SU-DHL-6 (cell line): ENCODE results near the gene TFIP11.
A peak's percentile ranks its signal among the peaks of the same experiment; 100 is the strongest.

Experiments
- H2AFZ ChIP-seq: fragments of 200-600 bp; sonication (generic); 2 replicates; pipeline ENCODE4 v1.6.1; 2014; ENCODE audit warnings: low read depth, mild to moderate bottlenecking, moderate library complexity, mixed read lengths, antibody characterized with exemption, low read length; ENCODE audit not compliant: severe bottlenecking
- H3F3A ChIP-seq: fragments of 200-600 bp; shearing (Covaris generic); 2 replicates; pipeline ENCODE4 v1.6.0; 2016; ENCODE audit warnings: antibody characterized with exemption, mild to moderate bottlenecking; ENCODE audit not compliant: insufficient read depth
- H3K27ac ChIP-seq: fragments of 200-600 bp; sonication (generic); 2 replicates; pipeline ENCODE4 v1.5.1; 2016; ENCODE audit warnings: low read depth, mild to moderate bottlenecking, low read length, moderate library complexity, mixed read lengths
- H3K27me3 ChIP-seq: fragments of 200-600 bp; sonication (generic), shearing (Covaris generic); 2 replicates; pipeline ENCODE4 v1.6.0; 2014; ENCODE audit warnings: mild to moderate bottlenecking, low read length
- H3K36me3 ChIP-seq: fragments of 200-600 bp; sonication (generic); 2 replicates; pipeline ENCODE4 v1.6.1; 2014; ENCODE audit warnings: mild to moderate bottlenecking, low read length, mixed read lengths
- H3K4me2 ChIP-seq: fragments of 300-600, 200-600 bp; shearing (Covaris generic), sonication (generic); 2 replicates; pipeline ENCODE4 v1.6.0; 2014; ENCODE audit warnings: low read length, low read depth, mild to moderate bottlenecking; ENCODE audit not compliant: poor library complexity, severe bottlenecking
- H3K4me3 ChIP-seq: fragments of 200-600 bp; sonication (generic); 2 replicates; pipeline ENCODE4 v1.5.1; 2014; ENCODE audit warnings: antibody characterized with exemption, low read length, mild to moderate bottlenecking, mixed read lengths; ENCODE audit not compliant: insufficient read depth, poor library complexity, severe bottlenecking
- H3K79me2 ChIP-seq: fragments of 200-600 bp; sonication (generic); 2 replicates; pipeline ENCODE4 v1.6.1; 2014; ENCODE audit warnings: mild to moderate bottlenecking, low read length, moderate library complexity; ENCODE audit not compliant: insufficient read depth
- H3K9ac ChIP-seq: fragments of 200-600 bp; sonication (generic); 2 replicates; pipeline ENCODE4 v1.7.0; 2014; ENCODE audit warnings: mild to moderate bottlenecking, low read length
- H3K9me2 ChIP-seq: fragments of 200-600 bp; sonication (generic); replicated peaks from 2 replicates; pipeline ENCODE4 v1.6.1; 2014; ENCODE audit warnings: low read length; ENCODE audit not compliant: insufficient read depth
- H3K9me3 ChIP-seq: fragments of 200-600 bp; sonication (generic); 2 replicates; pipeline ENCODE4 v1.6.1; 2014; ENCODE audit warnings: low read length, mixed read lengths; ENCODE audit not compliant: insufficient read depth
- H4K20me1 ChIP-seq: fragments of 200-600 bp; sonication (generic); 2 replicates; pipeline ENCODE4 v1.6.1; 2014; ENCODE audit warnings: low read depth, mild to moderate bottlenecking, antibody characterized with exemption, low read length, moderate library complexity, mixed read lengths
- CTCF ChIP-seq: fragments of 200-600 bp; sonication (generic); IDR thresholded peaks from one replicate; pipeline ENCODE4 v1.5.1; 2017; ENCODE audit warnings: antibody characterized with exemption, mild to moderate bottlenecking, low read length, moderate library complexity; ENCODE audit not compliant: insufficient read depth, poor library complexity, severe bottlenecking
- EZH2phosphoT487 ChIP-seq: fragments of 200-600 bp; sonication (generic), shearing (Covaris generic); conservative IDR thresholded peaks from 2 replicates; pipeline ENCODE4 v1.6.1; 2018; ENCODE audit warnings: mild to moderate bottlenecking, antibody characterized with exemption, low read length, moderate library complexity, mixed read lengths

The TFIP11 gene

GRCh38 chr22:26515931-26516330, 3.7 kb upstream of the TFIP11 start:
- no peak overlapping the region for H3K9ac ChIP-seq
- no peaks in the 10 kb centered on the region for H4K20me1 ChIP-seq
- TF ChIP-seq EZH2phosphoT487, result no peak
- no peak for TF ChIP-seq CTCF
- H3K27ac ChIP-seq, result no peak overlapping the region
- no peaks in the 10 kb centered on the region for H3K36me3 ChIP-seq
- no peak overlapping the region for H3K4me3 ChIP-seq
- H3K27me3 ChIP-seq, result no peaks in the 10 kb centered on the region
- no peaks in the 10 kb centered on the region for H3K9me3 ChIP-seq
- no peaks in the 10 kb centered on the region for H3K9me2 ChIP-seq
- H2AFZ ChIP-seq, result no peak overlapping the region
- H3F3A ChIP-seq, result no peaks in the 10 kb centered on the region
- H3K4me2 ChIP-seq, result no peak overlapping the region
- H3K79me2 ChIP-seq, result peaks cover 15% of the 10 kb centered on the region

GRCh38 chr22:26514419-26515161, 2.3 kb upstream of the TFIP11 start:
- no peak overlapping the region for H3K27ac ChIP-seq
- H2AFZ ChIP-seq, result no peak overlapping the region
- H3K79me2 ChIP-seq, result peaks cover 18% of the 10 kb centered on the region
- no peaks in the 10 kb centered on the region for H3K36me3 ChIP-seq
- no peak overlapping the region for H3K4me3 ChIP-seq
- no peak overlapping the region for H3K9ac ChIP-seq
- no peaks in the 10 kb centered on the region for H3F3A ChIP-seq
- H3K27me3 ChIP-seq, result no peaks in the 10 kb centered on the region
- H4K20me1 ChIP-seq, result no peaks in the 10 kb centered on the region
- TF ChIP-seq EZH2phosphoT487 (no peak), CTCF (no peak)
- no peaks in the 10 kb centered on the region for H3K9me2 ChIP-seq
- no peaks in the 10 kb centered on the region for H3K9me3 ChIP-seq
- H3K4me2 ChIP-seq, result peak overlapping the region; percentile 92

- Histone ChIP-seq H3K9ac (peak overlapping the region; percentile 73), H3K4me2 (peak overlapping the region; percentile 92), H3K27me3 (no peaks in the 10 kb centered on the region), H3K36me3 (no peaks in the 10 kb centered on the region), H3F3A (no peaks in the 10 kb centered on the region), H4K20me1 (no peaks in the 10 kb centered on the region), H3K27ac (no peak overlapping the region), H3K9me2 (no peaks in the 10 kb centered on the region), H3K4me3 (peak overlapping the region; percentile 93), H3K79me2 (peaks cover 18% of the 10 kb centered on the region), H2AFZ (no peak overlapping the region), H3K9me3 (no peaks in the 10 kb centered on the region)
- TF ChIP-seq CTCF (no peak), EZH2phosphoT487 (no peak)
Observed at GRCh38 chr22:26513838-26514237, 1.6 kb upstream of the TFIP11 start.
